Left hindlimb (tissue), 1 donor: ENCODE measurements around the gene CMBL.
"Not testable (repeated sequence)": the region's sequence is repeated elsewhere in the genome, so short reads cannot be mapped to it uniquely, and the experiment has no call there.

Source experiments
- DNase-seq: peaks from one replicate; pipeline ENCODE4 v3.0.0-alpha.2; 2018

Gene CMBL

DNA sequence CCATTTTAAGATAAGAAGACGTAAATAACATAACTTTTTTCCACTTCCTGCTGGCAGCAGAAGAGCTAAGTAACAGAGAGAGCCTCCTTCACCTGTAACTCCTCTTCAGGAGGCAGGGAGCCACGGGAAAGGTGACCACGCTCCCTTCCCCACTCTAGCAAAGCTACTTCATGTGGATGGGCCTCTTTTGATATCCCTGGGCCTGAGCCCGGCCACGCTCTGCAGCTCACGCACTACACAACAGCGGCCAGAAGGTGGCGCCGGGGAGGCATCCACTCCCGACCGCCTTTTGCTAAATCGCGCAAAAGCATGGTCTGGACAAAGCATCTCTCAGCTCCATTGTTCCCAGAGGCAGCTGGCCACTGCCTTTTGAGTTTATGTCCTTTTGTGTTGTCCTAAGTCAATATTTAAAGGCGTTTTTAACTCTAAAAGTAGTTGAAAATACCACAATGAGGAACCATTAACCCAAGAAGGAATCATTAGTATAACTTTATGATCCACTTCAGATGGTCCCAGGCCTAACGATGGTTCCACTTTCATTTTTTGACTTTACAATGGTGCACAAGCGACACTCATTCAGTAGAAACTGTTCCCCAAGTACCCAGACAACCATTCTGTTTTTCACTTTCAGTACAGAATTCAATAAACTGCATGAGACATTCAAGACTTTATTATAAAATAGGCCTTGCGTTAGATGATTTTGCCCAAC lies 23.6 kb downstream of the CMBL start:
- peak; percentile 84 for DNase-seq

DNA sequence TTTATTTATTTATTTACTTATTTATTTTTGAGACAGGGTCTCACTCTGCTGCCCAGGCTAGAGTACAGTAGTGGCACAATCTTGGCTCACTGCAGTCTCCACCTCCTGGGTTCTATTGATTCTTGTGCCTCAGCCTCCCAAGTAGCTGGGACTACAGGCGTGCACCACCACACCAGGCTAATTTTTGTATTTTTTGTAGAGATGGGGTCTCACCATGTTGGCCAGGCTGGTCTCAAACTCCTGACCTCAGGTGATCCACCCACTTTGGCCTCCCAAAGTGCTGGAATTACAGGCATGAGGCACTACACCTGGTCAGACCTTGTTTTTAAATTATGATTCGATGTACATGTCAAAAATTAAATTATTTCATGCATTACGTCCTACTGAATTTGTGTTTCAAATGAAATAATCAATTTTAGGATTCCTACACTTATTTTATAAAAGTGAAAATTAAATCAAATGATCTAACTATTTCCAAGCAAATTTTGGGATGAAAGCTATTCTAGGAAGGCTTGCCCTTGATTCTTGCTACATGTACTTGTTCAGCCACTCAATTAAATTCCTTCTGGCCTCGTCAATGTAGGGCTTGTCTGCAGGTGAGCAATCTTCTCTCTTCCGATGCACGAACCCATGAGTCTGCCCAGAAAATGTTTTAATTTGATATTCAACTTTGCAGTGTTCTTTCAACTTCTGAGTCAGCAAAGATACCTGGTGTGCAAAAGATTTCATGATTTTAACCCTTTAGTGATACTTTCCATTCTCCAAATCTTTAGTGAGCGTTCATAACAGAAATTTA lies 27.6 kb downstream of the CMBL start:
- no peak for DNase-seq

DNA sequence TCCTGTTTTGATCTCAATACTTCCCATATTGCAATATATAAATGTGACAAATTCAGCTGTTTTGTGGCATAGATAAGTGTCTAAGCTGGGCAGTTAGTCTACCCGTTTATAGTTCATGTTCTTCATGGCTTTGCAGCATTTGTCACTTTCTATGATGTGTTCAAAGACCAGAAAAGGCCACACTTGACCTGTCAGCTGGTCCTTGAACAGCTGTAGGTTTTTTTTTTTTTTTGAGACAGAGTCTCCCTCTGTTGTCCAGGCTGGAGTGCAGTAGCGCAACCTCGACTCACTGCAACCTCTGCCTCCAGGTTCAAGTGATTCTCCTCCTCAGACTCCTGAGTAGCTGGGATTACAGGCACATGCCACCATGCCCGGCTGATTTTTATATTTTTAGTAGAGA lies 28.4 kb downstream of the CMBL start:
- no peak for DNase-seq

DNA sequence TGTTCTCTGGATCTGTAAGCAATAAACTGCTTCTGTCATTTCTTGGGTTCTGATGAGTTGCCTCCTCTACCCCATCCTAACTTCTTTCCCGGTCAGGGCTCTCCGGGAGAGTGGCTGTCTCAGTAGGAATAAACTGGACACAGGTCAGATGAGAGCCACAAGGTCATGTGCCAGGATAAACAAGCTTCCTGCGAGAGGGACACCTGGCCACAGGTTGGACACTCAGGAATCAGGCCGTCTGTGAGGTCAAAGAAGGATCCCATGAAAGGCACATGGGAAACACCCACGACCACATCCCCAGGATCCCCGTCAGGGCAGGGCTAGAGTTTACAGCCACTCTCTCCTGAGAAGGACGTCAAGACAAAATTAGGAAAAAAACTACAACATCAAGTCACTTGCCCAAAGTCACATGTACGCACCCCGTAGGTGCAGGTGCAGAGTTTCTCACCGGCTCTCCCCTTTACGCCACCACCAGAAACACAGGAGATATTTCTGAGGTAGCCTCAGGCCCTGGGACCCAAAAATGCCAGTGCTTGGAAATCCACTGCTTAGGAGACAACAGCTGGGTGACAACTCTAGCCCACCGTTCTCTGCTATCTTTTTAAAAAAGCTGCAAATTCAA lies 28.9 kb downstream of the CMBL start:
- no peak for DNase-seq

DNA sequence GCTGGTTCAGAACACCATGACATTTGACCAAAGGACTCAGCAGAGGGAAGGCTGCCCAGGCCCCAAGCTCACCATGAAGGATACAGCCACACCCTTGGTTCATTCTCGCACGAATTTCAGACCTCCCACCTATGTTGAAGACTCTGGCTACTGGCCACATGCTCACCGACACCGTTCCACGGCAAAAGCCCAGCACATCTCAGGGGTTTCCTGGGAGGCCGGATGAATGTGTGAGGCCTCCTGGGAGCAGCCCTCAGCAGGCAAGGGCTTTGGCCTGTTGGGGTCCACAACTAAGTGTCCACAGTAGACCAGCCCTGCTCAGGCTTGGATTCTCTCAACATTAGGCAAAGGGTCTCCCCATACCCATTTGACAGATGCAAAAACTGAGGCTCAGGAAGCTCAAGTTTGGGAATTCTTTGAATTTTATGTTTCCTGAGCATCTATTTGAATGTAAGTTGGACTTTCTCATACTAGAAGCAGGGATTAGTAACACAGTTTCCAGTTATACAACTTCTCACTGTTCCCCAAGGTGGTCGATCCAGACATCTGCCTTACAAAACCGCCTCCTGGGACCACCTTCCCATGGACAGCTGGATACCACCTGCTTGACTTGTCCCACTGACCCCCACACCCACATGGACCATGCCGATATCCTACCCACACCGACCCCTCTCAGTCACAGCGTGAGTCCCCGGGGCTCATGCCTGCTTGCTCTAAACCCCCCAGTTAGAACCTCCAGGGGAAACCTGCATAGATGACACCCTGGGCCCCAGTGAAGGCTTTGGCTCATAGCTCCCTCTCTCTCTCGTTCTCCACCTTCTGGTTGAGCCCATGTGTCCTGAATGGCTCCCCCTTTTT lies 29.7 kb downstream of the CMBL start:
- no peak for DNase-seq

DNA sequence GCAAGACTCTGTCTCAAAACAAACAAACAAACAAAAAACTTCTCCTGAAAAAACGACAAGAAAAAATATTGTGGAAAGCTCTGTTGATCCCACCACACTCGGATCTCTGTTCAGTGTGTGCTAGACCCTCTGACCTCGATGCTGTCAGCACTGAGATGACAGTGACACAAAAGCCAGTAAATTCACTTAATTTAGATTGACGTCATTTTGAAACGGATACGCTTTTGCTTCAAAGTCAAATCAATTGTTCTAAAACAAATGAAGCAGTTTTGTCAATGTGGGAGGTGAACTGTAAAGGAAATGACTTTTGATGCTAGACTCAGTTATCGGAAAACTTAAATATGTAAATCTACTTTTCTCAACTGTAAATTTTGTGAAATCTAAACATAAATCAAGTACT lies 31.0 kb downstream of the CMBL start:
- DNase-seq, result no peak

DNA sequence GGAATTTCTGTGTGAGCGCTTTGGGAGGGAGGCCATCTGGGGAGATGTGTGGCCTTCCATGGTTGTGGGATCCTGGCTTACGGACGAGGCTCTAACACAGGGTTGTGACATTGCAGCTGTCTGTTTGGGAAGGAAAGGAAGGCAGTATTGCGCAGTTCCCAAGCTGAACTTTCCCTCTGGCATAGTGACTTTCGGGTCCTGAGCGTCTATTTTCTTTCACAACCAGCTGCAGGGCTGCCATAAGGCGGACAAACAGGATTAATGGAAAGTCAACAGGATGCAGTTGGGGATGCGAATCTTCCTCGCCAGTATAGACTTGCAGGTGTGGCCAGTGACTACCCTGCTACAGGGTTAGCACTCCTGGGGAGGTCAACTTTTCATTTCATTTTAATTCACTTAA lies 31.7 kb downstream of the CMBL start:
- no peak for DNase-seq

DNA sequence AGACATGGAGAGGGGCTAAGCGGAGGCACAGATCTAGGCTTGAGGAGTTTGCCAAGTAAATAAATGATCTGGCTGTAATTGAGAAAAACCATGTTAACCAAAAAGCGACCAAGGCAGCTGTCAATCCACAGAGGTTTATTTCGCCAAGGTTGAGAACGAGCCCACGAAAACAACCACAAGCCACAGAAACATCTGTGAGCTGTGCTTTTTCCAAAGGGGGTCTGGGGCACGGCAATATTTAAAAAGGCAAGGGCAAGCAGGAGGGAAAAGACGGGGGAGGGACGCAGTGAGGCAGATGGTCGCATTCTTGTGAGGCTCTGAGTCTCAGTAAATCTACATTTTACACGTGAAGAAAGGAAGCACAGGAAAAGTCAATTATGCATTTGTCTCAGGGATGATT lies 32.2 kb downstream of the CMBL start:
- no peak for DNase-seq

DNA sequence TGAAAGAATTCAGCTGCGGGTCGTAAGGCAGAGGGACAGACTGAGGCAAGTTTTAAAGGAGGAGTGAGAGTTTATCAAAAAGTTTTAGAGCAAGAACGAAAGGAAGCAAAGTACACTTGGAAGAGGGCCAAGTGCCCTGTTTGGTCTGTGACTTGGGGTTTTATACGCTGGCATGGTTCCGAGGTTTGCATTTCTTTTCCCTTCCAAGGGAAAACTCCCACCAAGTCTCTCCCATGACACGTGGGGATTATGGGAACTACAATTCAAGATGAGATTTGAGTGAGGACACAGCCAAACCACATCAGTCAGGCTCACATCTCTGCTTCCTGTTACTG lies 34.9 kb downstream of the CMBL start:
- DNase-seq, result not testable (repeated sequence)

DNA sequence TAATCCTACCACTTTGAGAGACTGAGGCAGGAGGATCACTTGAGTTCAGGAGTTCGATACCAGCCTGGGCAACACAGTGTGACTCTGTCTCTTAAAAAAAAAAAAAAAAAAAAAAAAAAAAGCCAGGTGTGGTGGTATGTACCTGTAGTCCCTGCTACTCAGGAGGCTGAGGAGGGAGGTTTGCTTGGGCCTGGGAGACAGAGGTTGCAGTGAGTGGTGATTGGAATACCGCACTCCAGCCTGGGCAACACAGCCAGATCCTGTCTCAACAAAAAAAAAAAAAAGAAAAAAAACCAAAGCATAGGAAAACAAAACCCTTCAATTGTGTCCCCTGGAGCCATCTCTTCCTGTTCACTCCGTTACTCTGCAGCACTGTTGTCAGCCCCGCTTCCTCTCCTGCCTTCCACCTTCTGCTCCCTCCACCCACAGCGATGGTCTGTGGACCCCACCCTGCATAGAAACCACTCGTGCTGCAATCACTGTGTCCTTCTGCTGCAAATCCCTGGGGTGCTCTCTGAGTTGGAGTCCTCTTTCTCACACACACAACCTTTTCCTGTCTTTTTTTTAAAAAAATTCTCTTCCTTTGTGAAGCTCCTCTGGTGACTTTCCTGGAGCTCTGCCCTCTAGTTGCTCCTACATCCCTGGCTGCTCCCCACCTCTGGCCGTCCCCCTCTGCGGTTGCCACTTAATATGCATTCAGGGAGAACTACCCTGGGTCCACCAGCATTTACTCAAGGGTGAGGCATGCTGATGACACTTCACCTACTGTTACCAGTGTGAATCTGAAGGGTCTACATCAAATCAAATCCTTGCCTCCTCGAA lies 35.4 kb downstream of the CMBL start:
- DNase-seq, result no peak

DNA sequence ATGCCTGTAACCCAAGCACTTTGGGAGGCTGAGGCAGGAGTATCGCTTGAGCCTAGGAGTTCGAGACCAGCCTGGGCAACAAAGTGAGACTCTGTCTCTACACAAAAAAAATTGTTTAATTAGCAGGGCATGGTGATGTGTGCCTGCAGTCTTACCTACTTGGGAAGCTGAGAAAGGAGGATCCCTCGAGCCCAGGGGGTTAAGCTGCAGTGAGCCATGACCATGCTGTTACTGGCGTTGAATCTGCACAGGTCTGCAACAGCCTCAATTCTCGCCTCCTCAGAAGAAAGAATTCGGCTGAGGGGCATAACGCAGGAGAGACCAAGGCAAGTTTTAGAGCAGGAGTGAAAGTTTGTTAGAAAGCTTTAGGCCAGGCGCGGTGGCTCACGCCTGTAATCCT lies 39.6 kb downstream of the CMBL start:
- DNase-seq, result no peak

DNA sequence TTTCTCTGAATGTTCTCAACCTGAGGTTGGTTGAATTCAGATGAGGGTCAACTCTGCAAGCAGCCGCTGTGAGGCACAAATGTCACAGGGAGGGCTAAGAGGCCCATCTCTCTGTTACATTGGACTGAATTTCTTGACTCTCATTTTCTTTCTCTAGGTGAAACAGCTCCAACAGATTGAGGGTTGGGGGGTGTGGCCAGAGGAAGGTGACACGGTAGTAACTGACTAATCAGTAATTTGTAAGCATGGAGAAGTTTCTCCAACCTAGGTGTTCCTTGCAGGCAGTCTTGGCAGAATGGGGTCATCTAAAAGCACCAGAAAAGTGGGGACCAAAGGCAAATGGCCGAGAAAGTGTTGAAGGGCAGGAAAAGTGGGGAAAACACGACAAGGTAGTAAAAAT lies 40.9 kb downstream of the CMBL start:
- DNase-seq, result no peak

DNA sequence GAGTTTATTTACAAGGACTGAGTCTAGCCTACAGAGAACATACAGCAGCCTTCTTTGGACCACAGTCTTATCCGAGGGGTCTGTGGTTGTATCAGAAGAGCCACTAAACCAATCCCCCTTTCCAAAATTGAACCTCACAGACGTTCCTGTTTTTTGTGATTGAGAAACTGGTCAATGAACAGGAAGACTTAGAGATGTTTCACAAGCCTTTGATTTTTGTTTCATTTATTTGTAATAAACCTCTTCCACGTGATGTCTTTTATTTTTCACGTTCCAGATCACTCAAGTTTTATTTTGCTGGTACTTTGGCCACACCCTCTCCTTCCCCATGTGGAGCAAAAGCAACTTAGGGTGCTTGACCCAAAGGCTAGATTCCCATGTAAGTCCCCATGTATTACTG lies 41.6 kb downstream of the CMBL start:
- DNase-seq, result no peak

DNA sequence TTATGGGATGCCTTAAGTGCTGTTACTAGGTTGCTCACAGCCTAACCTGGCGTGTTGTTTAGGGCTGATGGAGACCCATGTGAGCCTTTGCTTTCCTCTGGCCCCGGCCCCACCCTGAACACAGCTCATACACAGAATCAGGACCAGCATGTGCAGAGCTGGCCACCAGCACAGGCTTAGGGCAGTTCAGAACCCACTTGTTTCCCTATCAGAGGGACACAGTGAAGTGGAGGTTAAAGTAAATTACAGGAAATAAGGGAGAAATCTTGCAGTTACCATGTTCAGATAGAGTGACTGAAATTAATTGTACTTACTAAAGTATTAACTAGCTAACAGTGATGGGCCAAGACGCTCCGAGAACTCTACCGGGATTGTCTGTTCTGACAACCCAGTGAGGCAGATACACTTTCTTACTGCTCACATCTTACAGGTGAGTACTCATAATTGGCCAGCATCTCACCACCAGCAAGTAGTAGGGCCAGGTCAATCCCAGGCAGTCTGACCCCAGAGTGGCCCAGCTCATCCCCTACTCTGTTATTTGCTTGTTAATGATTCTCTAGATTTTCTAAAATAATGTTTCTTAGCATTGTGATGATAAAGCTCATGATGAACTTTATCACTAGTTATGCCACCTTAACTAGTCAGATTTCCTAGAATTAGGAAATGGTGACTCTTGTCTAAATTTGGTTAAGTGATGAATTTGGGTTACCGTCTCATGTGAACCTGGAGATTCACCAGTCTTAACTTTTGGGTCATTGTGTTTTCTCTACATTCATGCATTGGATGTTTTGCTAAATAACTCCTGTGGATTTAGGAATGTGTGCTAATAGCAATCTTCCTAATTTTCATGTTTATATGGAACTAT lies 42.2 kb downstream of the CMBL start:
- DNase-seq, result no peak

DNA sequence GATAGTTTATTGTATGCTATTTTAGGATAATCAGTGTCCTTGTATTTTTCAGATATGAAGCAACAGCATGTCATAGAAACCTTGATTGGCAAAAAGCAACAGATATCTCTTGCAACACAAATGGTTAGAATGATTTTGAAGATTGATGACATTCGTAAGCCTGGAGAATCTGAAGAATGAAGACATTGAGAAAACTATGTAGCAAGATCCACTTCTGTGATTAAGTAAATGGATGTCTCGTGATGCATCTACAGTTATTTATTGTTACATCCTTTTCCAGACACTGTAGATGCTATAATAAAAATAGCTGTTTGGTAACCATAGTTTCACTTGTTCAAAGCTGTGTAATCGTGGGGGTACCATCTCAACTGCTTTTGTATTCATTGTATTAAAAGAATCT lies 43.1 kb downstream of the CMBL start:
- DNase-seq, result no peak

DNA sequence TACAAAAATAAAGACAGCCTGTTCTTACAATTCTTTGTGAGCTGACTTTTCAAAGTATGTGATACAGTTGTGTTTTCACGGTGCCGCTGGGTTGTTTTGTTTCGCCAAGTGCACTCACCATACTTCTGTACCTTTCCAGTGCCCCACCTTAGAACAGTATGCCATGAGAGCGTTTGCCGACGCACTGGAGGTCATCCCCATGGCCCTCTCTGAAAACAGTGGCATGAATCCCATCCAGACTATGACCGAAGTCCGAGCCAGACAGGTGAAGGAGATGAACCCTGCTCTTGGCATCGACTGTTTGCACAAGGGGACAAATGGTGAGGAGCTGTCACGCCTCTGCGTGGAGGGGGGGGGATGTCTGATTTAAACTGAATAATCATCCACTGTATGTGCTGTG lies 44.7 kb downstream of the CMBL start:
- DNase-seq, result no peak

DNA sequence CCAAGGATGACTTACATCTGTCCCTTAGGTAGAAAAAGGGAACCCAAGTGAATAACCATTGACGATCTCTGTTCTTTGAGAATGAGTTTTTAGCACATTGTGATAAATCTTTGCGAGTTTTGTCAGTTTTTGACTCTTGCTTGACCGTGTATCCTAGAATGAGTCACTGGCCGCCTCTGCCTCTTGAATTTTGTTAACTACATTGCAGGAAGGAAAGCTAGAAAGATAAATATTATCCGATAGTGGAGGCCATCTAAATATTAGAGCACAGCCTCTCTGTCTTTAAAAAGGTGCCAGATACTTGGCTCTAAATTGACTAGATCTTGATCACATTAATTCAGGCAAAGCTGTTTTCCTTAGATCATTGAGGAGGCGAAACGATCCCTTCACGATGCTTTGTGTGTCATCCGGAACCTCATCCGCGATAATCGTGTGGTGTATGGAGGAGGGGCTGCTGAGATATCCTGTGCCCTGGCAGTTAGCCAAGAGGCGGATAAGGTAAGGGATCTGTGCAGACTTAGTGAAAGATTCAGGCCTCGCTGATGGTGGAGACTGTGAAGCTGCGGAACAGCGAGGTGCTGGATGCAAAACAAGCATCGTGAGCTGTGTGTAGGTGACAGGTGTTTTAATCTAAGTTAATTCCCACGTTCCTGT lies 45.5 kb downstream of the CMBL start:
- DNase-seq, result no peak

DNA sequence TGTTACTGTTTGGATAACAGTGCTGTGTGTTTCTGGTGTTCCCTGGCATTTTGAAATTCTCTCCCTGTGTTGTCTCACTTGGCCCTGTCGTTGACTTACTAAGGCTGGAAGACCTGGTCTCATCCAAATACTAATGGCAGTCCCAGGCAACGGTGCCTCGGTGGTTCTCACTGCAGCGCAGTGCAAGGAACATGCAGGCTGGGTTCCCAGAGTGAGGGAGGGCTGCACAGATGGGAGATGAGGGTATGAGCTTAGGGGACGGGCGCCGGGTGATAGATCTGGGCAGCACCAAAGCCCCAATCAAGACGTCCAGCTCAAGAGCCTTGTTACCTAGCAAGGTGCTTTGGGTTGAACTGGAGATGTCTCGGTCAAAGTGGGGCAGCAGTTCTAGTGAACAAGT lies 46.6 kb downstream of the CMBL start:
- DNase-seq, result no peak

DNA sequence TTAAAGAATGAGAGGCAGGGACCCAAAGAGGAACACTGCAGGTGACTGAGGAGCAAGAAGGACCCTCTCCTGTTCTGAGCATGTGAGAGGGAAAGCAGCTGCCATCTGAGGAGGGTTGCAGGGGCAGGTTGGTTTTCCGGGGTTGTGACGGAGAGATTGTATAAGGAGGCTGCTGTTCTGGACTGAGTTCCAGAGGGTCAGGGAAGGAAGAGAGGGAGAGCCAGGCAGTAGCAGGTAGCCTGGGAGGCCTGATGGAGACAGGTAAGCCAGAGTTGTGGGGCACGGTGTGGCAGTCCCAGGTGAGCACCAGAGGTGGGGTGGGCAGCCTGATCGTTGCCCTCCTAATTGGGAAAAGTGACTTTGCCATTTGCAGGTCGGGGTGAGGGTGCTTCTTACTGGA lies 47.8 kb downstream of the CMBL start:
- DNase-seq, result no peak

DNA sequence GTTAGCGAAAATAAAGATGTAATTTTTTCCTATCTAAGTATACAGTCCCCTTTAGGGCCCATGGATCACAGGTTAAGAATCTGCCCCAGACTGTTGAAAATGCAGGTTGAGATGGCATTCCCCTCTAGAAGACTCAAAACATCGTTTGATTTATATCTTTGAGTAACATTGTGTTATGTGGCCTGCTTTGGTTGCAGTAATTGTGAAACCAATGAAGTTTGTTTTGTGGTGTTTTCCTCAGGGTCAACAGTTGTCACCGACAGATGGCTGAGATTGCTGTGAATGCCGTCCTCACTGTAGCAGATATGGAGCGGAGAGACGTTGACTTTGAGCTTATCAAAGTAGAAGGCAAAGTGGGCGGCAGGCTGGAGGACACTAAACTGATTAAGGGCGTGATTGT lies 49.8 kb downstream of the CMBL start:
- DNase-seq, result no peak

DNA sequence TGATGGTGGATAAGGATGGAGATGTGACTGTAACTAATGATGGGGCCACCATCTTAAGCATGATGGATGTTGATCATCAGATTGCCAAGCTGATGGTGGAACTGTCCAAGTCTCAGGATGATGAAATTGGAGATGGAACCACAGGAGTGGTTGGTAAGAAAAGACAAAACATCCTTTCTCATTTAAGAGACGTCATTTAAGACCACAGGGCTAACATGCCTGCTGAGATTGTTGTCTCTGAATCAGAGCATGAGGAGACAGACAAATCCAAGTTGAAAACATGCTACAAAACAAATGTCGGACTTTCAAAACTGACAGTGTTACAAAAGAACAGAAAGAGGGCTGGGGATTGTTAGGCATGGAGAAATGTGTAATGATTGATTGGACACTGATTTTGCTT lies 53.0 kb downstream of the CMBL start:
- no peak for DNase-seq
